HAP-1 (cell line): Measurements from ENCODE around the gene JCAD.

Experiments used
- DNase-seq, 2 experiments: peaks; one replicate each; pipeline ENCODE4 v3.0.0-alpha.2; 2016 to 2020; ENCODE audit warnings: low spot score in 2 of 2
- H3K27me3 ChIP-seq: fragments of 250-450 bp; sonication (Bioruptor Pico); 2 replicates; pipeline ENCODE4 v1.5.1; 2020; ENCODE audit warnings: low read depth, mild to moderate bottlenecking, moderate library complexity
- H3K36me3 ChIP-seq: fragments of 250-450 bp; sonication (Bioruptor Pico); replicated peaks from 2 replicates; pipeline ENCODE4 v1.5.1; 2020; ENCODE audit warnings: mild to moderate bottlenecking
- H3K4me1 ChIP-seq: fragments of 250-450 bp; sonication (Bioruptor Pico); 2 replicates; pipeline ENCODE4 v1.5.1; 2020; ENCODE audit warnings: mild to moderate bottlenecking
- H3K4me3 ChIP-seq: fragments of 250-450 bp; sonication (Bioruptor Pico); 2 replicates; pipeline ENCODE4 v1.5.1; 2020; ENCODE audit warnings: mild to moderate bottlenecking, moderate library complexity
- H3K9me3 ChIP-seq: fragments of 250-450 bp; sonication (Bioruptor Pico); 2 replicates; pipeline ENCODE4 v1.5.1; 2020; ENCODE audit warnings: mild to moderate bottlenecking, moderate library complexity
- in situ Hi-C: fragments of 300-500 bp; cut with MboI; formaldehyde crosslinking; loops from 3 replicates; pipeline ENCODE4 v1.14.3; 2020; ENCODE audit warnings: low sequenced_read_pairs, inconsistent platforms, mixed read lengths

Gene JCAD

DNA sequence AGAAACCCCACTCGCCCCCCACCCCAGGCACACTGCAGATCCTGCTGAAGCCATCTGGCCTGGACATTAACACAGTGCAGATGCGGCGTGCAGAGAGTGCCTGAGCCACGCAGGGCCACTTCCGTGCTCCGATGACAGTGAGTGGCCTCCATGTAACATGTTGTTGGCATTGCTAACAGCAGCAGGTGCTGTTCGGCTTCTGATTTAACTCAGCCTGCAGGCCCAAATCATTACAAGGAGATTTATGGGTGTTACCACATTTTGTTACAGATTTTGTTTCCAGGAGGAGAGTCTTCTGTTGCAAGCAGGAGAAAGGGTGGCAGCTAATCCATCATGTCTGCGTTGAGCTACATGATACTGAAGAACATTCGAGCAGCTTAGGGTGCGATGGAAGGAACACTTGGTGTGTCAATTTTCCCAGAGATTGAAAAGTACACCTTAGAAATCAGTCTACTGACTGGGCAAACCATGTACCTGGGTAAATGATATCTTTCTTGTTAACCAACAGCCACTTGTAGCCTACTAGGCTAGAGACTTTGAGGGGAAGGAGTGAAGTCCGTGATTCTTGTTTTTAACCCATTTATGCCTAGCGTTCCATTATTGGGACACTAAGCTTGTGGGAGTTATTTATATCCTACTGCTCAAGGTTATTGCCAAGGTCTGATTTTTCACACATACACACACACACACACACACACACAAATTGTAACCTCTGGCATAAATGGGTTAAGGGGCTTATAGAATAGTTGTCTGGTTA, 90.0 kb downstream of the JCAD start:
- in situ Hi-C loops: no loop called here
- H3K4me1 ChIP-seq: no peaks in the 10 kb centered on the region
- no peak overlapping the region for H3K4me3 ChIP-seq
- DNase-seq: no peak
- H3K9me3 ChIP-seq: no peaks in the 10 kb centered on the region
- no peaks in the 10 kb centered on the region for H3K36me3 ChIP-seq
- H3K27me3 ChIP-seq: no peaks in the 10 kb centered on the region

DNA sequence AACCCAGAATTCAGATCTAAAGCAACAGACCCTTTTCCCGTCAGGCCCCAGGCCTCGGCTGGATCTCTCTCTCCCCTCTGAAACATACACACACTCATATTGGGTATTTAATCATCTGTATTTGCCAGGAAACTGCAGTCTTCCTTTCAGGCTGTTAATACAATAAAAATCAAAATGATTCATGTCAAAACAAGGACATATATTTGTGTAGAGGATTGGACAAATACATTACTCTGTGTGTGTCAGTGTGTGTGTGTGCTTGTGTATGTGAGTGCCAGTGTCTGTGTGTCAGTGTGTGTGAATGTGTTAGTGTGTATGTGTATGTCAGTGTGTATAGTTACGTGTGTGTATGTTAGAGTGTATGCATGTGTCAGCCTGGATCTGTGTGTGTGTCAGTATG, 90.8 kb downstream of the JCAD start:
- Histone ChIP-seq H3K4me3 (no peak overlapping the region), H3K4me1 (no peaks in the 10 kb centered on the region), H3K36me3 (no peaks in the 10 kb centered on the region), H3K27me3 (no peaks in the 10 kb centered on the region), H3K9me3 (no peaks in the 10 kb centered on the region)
- in situ Hi-C loops: no loop called here
- no peak for DNase-seq

- in situ Hi-C loops: no loop called here
- Histone ChIP-seq H3K4me1 (peaks cover 5% of the 10 kb centered on the region), H3K36me3 (no peaks in the 10 kb centered on the region), H3K27me3 (no peaks in the 10 kb centered on the region), H3K9me3 (no peaks in the 10 kb centered on the region), H3K4me3 (no peak overlapping the region)
- no peak for DNase-seq
Measured at GRCh38 chr10:29966269-29966668, 93.1 kb downstream of the JCAD start.
